GM12801 (cell line): ENCODE results near the gene JARID2.

ENCODE experiments used
- CTCF ChIP-seq: IDR thresholded peaks from one replicate; pipeline ENCODE4 v1.5.1; 2011; ENCODE audit warnings: control low read depth; ENCODE audit not compliant: insufficient read length; ENCODE audit errors: extremely low read depth

Gene JARID2

DNA sequence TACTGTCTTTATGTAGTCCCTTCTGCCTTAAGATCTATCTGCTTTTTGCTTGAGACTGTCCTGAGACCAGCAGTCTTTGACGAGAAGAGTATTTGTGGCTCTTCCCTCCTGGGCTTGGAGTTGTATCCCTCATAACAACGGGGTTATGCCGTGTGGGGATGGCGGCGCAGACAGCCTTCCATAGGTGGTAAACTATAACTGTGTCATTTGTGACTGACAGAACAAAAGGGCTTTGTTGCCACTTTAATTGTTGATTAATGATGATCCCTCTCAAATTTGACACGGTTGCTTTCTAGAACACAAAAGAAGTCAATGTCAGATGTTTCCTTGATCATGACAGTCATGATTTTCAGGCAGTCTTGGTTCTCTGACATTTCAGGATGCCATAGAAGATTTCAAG, 196.6 kb downstream of the JARID2 start:
- TF ChIP-seq CTCF, result no peak

GRCh38 chr6:15443119-15443830, 197.4 kb downstream of the JARID2 start:
- no peak for TF ChIP-seq CTCF

- no peak for TF ChIP-seq CTCF
Measured at GRCh38 chr6:15444081-15444731, 198.3 kb downstream of the JARID2 start.

DNA sequence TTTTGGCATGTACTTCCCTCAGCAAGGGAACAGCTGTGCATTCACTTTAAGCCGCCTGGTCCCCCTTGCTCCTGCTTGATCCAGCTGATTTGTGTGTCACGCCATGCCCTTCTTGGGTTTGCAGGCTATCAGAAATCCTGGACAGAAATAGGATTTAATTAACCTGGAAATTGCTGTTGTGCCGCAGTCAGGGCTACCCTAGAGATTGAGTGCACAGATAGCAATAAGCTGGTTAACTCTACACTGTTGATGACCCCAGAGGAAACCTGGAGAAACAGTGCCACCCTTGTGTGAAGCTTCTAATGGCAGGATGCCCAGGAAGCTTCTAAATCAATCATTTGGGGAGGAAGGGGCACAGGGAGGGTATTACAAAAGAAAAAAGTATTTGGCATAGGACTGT, 199.0 kb downstream of the JARID2 start:
- no peak for TF ChIP-seq CTCF

- TF ChIP-seq CTCF, result no peak
Measured at GRCh38 chr6:15447546-15448267, 201.8 kb downstream of the JARID2 start.

GRCh38 chr6:15449011-15449410, 203.1 kb downstream of the JARID2 start:
- TF ChIP-seq CTCF, result no peak

DNA sequence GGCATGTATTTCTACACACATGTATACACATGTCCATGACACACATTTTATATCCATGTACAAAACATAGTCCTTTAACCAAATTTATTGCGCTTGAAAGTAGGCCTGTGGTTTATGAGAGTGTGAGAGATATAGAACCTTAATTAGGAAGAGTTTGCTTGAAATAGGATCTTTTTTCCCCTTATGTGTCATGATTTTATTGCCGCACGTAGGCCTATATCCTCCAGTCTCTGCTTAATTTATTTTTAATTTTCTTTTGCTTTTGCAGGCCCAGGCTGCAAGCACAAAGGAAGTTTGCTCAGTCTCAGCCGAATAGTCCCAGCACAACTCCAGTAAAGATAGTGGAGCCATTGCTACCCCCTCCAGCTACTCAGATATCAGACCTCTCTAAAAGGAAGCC, 205.9 kb downstream of the JARID2 start:
- TF ChIP-seq CTCF, result no peak
